NB4 (cell line): ENCODE results near the gene LRRC41.

Experiments used
- MYC ChIP-seq: IDR thresholded peaks from 2 replicates; pipeline ENCODE4 v1.6.1; 2011; ENCODE audit warnings: low read depth, low read length
- POLR2A ChIP-seq: IDR thresholded peaks from 2 replicates; pipeline ENCODE4 v1.6.1; 2011; ENCODE audit warnings: mild to moderate bottlenecking; ENCODE audit not compliant: insufficient read length; ENCODE audit errors: extremely low read depth
- TF ChIP-seq, protein P1 (sequence below): IDR thresholded peaks from one replicate; pipeline ENCODE4 v1.5.1; 2012; ENCODE audit warnings: low read depth, low read length
- TF ChIP-seq, protein P2 (sequence below): IDR thresholded peaks from 2 replicates; pipeline ENCODE4 v1.6.1; 2011; ENCODE audit warnings: low read depth, low read length

DNA sequence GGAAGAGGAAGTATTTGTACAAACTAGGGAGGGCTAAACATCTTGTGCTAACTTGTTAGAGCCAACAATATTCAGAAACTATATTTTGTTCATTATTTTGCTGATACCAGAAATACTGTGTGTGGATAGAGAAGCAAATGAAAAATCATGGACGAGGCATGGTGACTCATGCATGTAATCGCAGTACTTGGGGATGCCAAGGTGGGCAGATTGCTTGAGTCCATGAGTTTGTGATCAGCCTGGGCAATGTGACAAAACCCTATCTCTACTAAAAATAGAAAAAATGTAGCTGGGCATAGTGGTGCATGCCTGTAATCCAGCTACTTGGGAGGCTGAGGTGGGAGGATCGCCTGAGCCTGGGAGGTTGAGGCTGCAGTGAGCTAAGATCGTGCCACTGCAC, 13.4 kb downstream of the LRRC41 start:
- TF ChIP-seq, protein P1, sequence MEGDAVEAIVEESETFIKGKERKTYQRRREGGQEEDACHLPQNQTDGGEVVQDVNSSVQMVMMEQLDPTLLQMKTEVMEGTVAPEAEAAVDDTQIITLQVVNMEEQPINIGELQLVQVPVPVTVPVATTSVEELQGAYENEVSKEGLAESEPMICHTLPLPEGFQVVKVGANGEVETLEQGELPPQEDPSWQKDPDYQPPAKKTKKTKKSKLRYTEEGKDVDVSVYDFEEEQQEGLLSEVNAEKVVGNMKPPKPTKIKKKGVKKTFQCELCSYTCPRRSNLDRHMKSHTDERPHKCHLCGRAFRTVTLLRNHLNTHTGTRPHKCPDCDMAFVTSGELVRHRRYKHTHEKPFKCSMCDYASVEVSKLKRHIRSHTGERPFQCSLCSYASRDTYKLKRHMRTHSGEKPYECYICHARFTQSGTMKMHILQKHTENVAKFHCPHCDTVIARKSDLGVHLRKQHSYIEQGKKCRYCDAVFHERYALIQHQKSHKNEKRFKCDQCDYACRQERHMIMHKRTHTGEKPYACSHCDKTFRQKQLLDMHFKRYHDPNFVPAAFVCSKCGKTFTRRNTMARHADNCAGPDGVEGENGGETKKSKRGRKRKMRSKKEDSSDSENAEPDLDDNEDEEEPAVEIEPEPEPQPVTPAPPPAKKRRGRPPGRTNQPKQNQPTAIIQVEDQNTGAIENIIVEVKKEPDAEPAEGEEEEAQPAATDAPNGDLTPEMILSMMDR = no peak
- TF ChIP-seq POLR2A (no peak), MYC (no peak)
- TF ChIP-seq, protein P2, sequence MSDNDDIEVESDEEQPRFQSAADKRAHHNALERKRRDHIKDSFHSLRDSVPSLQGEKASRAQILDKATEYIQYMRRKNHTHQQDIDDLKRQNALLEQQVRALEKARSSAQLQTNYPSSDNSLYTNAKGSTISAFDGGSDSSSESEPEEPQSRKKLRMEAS = no peak
